GM12801 (cell line): Measurements from ENCODE around the gene PARD3B.

Source experiments
- CTCF ChIP-seq: IDR thresholded peaks from one replicate; pipeline ENCODE4 v1.5.1; 2011; ENCODE audit warnings: control low read depth; ENCODE audit not compliant: insufficient read length; ENCODE audit errors: extremely low read depth

The PARD3B gene

DNA sequence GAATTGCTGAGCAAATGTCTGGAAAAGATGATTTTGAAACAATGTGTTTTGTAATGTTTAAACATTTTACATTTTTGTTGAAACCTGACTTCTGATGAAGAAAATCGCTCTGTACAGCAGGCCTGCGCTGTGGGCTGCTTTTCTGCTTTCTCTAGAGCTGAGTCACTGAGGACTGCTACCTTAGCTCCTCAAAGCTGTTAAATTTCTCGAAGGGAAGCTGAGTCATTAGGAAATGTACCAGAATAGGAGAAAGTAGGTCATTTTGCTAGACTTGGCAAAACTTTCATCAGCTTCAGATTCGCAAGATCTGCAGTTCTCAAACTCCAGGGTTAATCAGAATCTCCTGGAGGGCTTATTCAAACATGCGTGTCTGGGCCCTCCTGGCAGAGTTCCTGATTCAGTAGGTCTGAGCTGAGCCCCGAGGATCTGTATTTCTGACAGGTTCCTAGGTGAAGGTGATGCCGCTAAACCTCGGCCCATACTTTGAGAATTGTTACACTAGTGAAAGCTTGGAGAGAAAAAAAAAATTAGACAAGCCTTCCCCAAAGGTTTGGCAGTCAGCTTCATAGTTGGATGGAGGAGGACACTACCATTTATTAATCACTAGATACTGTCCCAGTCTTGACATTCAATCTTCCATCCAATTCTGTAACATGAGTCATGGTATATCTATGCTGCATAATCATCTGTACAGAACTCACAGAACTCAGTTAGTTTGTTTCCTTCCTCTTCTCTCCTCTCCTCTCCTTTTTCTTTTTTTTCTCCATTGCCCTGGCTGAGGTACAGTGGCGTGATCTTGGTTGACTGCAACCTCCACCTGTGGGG, 297.6 kb downstream of the PARD3B start:
- TF ChIP-seq CTCF, result no peak

GRCh38 chr2:204846471-204846870, 301.2 kb downstream of the PARD3B start:
- no peak for TF ChIP-seq CTCF

- TF ChIP-seq CTCF, result no peak
Observed at GRCh38 chr2:204849892-204850291, 304.6 kb downstream of the PARD3B start.

DNA sequence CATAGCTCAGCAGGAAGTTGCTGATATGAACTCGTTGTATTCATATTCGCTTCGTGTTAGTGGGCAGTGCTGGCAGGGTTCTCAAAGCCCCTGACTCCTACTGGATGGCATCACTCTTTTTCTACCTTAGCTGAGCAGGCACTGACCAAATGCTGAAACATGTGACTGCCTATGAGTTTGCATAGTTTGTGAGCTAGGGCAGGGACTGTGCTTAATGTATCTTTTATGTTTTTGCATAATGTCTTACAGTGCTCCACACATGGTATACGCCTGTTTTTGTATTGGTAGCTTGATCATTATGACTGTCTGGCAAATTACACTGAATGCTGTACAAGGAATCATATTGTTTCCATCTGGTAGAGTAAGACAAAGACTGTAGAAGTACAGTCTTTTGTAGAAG, 305.3 kb downstream of the PARD3B start:
- TF ChIP-seq CTCF, result no peak

DNA sequence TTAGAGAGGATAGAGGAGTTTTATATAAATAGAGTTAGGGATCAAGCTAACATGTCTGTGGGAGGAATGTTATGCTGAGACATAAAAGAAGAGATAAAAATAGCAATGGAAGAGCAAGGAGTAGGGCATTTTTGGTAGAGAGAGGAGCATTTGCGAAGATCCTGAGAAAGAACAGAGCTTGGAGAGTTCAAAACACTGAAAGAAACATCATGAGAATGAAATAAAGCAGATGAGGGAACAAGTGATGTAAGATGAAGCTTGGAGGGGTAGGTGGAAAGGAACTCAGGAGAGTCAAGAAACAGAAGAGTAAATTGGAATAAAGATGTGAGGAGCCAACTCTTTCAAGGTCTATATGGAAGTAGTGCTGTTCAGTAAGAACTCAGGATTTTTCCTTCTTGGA, 308.6 kb downstream of the PARD3B start:
- no peak for TF ChIP-seq CTCF

DNA sequence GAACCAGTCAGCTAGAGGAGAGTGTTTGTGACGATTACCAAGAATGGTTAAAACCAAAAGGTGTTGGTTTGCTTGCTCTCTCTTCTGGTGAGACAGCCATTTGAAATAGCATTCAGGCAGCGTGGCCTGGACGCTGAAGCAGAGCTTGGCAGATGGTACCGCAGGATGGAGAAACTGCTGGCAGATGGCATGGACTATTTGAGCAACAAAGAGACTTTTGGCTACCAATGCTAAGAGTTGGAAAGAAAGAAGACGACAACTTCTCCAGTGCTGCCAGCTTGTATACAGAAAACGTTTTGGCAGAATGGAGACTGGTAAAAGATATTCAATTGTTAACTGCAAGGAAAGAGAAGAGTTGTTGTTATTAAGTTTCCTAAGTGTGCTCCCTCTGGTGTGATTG, 315.0 kb downstream of the PARD3B start:
- no peak for TF ChIP-seq CTCF

DNA sequence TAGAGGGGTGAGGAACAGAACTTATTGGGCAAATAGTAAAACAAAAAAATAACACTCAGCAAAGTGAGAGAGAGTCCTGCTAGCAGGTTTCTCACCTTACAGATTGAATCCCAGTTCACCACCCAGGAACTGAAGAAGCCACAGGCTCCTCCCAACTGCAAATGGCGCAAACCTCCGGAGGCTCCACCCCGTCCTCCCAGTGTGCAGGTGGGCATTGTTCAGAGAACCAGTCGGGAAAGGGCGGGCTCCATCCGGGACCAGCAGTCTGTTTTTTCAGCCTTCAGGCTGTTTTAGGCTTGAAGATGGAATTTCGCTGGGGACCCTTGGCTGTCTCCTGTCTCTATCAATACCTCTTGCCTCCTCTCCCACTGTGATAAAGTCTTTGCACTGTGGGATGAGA, 317.5 kb downstream of the PARD3B start:
- TF ChIP-seq CTCF, result no peak

- TF ChIP-seq CTCF, result no peak
Observed at GRCh38 chr2:204863336-204863735, 318.1 kb downstream of the PARD3B start.
